Testis (tissue), 2 donors: ENCODE measurements around the gene TBX4.

Source experiments
- POLR2A ChIP-seq: fragments of 450-650 bp; IDR thresholded peaks from one replicate; pipeline ENCODE4 v1.6.1; 2017; ENCODE audit warnings: antibody characterized with exemption, mild to moderate bottlenecking, moderate library complexity
- TF ChIP-seq, protein P1 (sequence below), 3 experiments: fragments of 450-650 bp in 2 of 3; fragments of 200-600 bp in 1 of 3; sonication (generic) in 1 of 3; IDR thresholded peaks; one replicate each; pipeline ENCODE4 v1.5.1; 2016 to 2019; ENCODE audit warnings: antibody characterized with exemption in 3 of 3, mild to moderate bottlenecking in 2 of 3, moderate library complexity in 1 of 3

DNA sequence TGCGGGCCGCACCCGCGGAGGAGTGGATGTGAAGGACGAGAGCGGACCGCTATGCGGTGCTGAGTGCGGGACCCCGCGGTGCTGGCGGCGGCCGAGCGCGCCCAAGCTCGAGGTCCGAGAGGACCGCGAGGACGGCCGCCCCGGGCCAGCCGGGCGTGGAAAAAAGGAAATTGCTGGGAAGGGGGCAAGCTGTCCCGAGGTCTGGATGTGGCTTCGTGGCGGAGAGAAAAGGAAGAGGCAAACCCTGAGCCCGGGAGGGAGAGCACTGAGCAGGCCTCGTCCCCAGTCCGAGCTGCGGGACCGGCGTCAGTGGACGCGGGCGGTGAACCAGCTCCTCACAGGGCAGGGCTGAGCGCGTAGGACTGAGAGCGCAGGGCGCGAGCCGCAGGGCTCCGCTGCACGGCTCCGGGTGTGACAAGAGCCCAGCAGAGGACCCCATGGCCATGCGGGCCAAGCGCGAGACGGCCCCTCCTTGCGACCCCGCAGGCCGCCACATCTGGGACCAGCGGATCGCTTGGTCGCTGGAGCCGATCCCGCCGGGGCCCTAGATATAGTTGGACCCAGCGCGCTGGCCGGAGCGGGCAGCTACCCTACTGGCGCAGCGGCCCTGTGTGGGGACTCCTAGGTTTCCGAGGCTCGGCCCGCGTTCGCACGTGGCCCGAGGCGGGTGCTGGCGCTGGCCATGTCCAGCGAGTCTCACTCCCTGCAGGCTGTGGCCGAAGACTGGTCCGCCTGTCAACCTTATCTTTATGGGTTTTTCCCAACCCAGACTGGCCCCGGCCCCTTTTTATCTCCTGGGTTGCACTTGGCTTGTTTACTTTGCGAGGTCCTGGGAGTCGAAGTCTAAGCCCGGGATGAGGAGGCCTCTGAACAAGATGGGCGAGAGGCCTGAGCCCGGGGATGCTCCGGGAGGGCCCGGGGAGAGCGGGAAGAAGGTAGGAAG is 2.4 kb downstream of the TBX4 start:
- TF ChIP-seq, protein P1, sequence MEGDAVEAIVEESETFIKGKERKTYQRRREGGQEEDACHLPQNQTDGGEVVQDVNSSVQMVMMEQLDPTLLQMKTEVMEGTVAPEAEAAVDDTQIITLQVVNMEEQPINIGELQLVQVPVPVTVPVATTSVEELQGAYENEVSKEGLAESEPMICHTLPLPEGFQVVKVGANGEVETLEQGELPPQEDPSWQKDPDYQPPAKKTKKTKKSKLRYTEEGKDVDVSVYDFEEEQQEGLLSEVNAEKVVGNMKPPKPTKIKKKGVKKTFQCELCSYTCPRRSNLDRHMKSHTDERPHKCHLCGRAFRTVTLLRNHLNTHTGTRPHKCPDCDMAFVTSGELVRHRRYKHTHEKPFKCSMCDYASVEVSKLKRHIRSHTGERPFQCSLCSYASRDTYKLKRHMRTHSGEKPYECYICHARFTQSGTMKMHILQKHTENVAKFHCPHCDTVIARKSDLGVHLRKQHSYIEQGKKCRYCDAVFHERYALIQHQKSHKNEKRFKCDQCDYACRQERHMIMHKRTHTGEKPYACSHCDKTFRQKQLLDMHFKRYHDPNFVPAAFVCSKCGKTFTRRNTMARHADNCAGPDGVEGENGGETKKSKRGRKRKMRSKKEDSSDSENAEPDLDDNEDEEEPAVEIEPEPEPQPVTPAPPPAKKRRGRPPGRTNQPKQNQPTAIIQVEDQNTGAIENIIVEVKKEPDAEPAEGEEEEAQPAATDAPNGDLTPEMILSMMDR (IDR thresholded peaks at IDR 0.05): no peak
- TF ChIP-seq POLR2A: no peak
